Psoas muscle (tissue), 8 donors: ENCODE data around the gene PHIP. TPM values are rescaled to one million over a fixed set of nuclear protein-coding genes. Genes with fewer than 3 reads are reported as not detected.

ENCODE experiments used
- ATAC-seq, 4 donors: fragments of 200-7000 bp; cut with Tn5 transposase; one replicate each; pipeline ENCODE4 v1.9.1; 2020; ENCODE audit warnings: moderate library complexity in 3 of 4, mild to moderate bottlenecking in 2 of 4
- DNase-seq, 2 donors: peaks; one replicate each; pipeline ENCODE4 v3.0.0-alpha.2; 2020
- H3K27ac ChIP-seq: fragments of 200-600 bp; one replicate; pipeline ENCODE4 v1.8.0; 2022
- H3K27me3 ChIP-seq, 3 donors: fragments of 200-600 bp in 1 of 3; one replicate each; pipeline versions ENCODE4 v1.6.1 to v1.8.0; 2013 to 2022; ENCODE audit warnings: low read length in 2 of 3, mild to moderate bottlenecking in 2 of 3, moderate library complexity in 1 of 3; ENCODE audit not compliant: insufficient read depth in 3 of 3
- H3K36me3 ChIP-seq, 2 donors: fragments of 200-600 bp in 1 of 2; one replicate each; pipeline versions ENCODE4 v1.6.1 to v1.8.0; 2013 to 2022; ENCODE audit warnings: low read depth in 1 of 2, mild to moderate bottlenecking in 1 of 2, moderate library complexity in 1 of 2; ENCODE audit not compliant: insufficient read depth in 1 of 2
- H3K4me1 ChIP-seq: fragments of 200-600 bp; one replicate; pipeline ENCODE4 v1.8.0; 2022
- H3K4me3 ChIP-seq: fragments of 200-600 bp; one replicate; pipeline ENCODE4 v1.8.0; 2022; ENCODE audit warnings: mild to moderate bottlenecking
- H3K9me3 ChIP-seq: fragments of 200-600 bp; one replicate; pipeline ENCODE4 v1.8.0; 2022
- WGBS, 3 donors: extraction: QIAGEN DNeasy Blood & Tissue Kit; methylation state at CpG; one replicate each; pipeline versions ENCODE4 v1.1.6 to v1.1.7; 2013; 5-methylcytosine and 5-hydroxymethylcytosine counted together
- intact Hi-C, 2 donors: fragments of 100-400 bp; cut with DNase I; formaldehyde crosslinking; loops; one replicate each; pipeline versions ENCODE4 v1.11.0 to v1.14.2; 2022
- polyA plus RNA-seq, 3 donors: library from polyadenylated mRNA; stranded (reverse); fragments of 200-250 nt; gene quantifications; one replicate each; pipeline ENCODE4 v1.2.3, GENCODE V29; 2013
- total RNA-seq, 4 donors: library from RNA; stranded (reverse); fragmentation: NEBNext Ultra II Directional in 2 of 4; extraction: Animal tissue kit (Norgen Biotek cat#: 25700) in 2 of 4; gene quantifications; one replicate each; pipeline versions ENCODE4 v1.2.1 to v1.2.4, GENCODE V29; 2021 to 2023
- TF ChIP-seq, protein P1 (sequence below): fragments of 200-600 bp; IDR thresholded peaks from one replicate; pipeline ENCODE4 v1.8.0; 2022; ENCODE audit warnings: antibody characterized with exemption
- donor health status: healthy with polysubstance abuse.
- donor health status: DM: no; HTN: no; CAD: no; lungs with moderate emphysema.
- donor health status: Bipolar disorder and iron deficiency.
- donor health status: healthy.
- donor health status: DM: yes; HTN: yes; CAD: no.
- donor health status: DM: no; HTN: no; CAD: no.
- donor health status: DM: no; HTN: no; CAD: no.
- donor health status: DM: yes; HTN: yes; CAD: no.

PHIP gene
- total and polyA plus RNA-seq, 7 donors: 3.1 to 15.3 (median 12.1) TPM

DNA sequence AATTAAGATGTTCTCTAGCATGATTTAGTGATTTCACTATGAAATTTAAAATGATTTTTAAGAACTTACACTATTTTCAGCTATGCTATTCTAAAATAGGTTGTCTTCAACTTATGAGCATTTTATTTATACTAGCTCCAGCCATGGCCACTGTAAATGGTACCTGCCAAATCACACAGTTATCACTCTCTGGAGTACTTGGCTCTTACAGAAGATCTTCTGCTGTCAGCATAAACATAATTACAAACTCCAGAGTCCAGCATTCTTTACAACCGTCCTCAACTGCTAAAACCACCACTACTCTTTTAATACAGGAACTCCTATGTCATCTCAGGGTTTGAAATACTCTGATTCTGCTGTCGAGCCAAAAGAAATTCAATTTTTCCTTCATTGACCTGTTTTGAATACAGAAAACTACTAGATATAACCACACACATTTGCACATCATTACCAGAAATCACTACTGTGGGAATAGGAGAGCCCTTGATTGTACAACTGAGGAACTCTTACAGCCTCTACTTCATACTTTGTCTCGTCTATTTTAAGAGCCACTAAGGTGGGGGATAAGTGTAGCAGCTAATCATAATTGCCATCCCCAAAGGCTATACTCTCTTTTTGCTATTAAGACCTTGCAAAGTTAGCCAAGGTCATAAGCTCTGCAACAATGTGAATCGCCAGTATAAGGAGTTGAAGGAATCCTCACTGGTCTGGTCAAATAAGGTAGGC is 93.7 kb downstream of the PHIP start:
- ATAC-seq (no peak), DNase-seq (no peak)
- TF ChIP-seq, protein P1, sequence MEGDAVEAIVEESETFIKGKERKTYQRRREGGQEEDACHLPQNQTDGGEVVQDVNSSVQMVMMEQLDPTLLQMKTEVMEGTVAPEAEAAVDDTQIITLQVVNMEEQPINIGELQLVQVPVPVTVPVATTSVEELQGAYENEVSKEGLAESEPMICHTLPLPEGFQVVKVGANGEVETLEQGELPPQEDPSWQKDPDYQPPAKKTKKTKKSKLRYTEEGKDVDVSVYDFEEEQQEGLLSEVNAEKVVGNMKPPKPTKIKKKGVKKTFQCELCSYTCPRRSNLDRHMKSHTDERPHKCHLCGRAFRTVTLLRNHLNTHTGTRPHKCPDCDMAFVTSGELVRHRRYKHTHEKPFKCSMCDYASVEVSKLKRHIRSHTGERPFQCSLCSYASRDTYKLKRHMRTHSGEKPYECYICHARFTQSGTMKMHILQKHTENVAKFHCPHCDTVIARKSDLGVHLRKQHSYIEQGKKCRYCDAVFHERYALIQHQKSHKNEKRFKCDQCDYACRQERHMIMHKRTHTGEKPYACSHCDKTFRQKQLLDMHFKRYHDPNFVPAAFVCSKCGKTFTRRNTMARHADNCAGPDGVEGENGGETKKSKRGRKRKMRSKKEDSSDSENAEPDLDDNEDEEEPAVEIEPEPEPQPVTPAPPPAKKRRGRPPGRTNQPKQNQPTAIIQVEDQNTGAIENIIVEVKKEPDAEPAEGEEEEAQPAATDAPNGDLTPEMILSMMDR: no peak
- WGBS, 3 donors: 85 to 88% (median 87%) methylated on average over 4 of the region's 4 CpGs
- no peak overlapping the region for H3K4me3 ChIP-seq
- intact Hi-C loops: no loop called here
- no peaks in the 10 kb centered on the region for H3K9me3 ChIP-seq
- H3K27ac ChIP-seq: no peak overlapping the region
- H3K4me1 ChIP-seq: no peaks in the 10 kb centered on the region
- H3K27me3 ChIP-seq: no peaks in the 10 kb centered on the region
- peaks cover 0 to 100% of the 10 kb centered on the region in 2 donors for H3K36me3 ChIP-seq

DNA sequence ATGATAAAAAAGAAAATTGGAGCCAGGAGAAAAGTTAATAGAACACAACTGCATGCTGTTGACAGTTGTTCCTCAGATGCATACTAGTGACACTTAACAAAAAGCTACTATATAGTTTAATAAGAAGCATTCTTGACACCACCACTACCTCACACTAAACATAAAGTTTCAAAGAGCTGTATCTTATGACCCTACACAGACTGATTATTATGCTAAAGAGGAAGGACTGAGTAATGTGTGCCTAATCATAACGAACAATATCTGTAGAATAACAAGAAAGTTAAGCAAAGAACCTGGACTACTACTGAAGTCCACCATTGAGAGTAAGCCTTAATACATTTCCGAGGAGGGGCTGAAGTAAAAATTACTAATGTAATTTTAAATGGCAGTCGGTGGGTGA is 110.9 kb downstream of the PHIP start:
- Histone ChIP-seq H3K4me1 (no peaks in the 10 kb centered on the region), H3K27me3 (no peaks in the 10 kb centered on the region), H3K4me3 (no peak overlapping the region), H3K9me3 (no peaks in the 10 kb centered on the region), H3K27ac (no peak overlapping the region), H3K36me3 (peaks cover 0 to 93% of the 10 kb centered on the region in 2 donors)
- ATAC-seq (no peak), DNase-seq (no peak)
- TF ChIP-seq, protein P1: no peak
- WGBS, 3 donors: 89 to 91% (median 91%) methylated on average over 3 of the region's 3 CpGs
- intact Hi-C loops: no loop called here

DNA sequence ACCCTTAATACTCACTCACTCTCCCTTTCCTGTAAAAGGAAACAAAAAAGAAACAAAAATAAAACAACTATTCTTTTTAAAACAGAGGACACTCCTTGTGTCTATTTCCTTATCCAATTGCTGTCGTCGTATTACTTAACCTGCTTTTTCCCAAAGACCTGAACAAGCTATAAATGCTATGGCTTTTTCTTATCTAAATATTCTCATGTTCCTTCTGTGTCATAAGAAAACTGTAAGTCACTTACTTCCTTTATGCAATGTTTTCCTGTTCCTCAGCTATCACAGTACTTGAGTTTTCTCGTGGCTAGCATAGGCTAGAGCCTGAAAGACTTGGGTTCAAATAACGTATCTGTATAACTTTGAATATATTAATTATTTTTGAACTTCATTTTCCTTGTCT is 111.5 kb downstream of the PHIP start:
- intact Hi-C loops: no loop called here
- Histone ChIP-seq H3K4me1 (no peaks in the 10 kb centered on the region), H3K27ac (no peak overlapping the region), H3K27me3 (no peaks in the 10 kb centered on the region), H3K36me3 (peaks cover 0 to 99% of the 10 kb centered on the region in 2 donors), H3K4me3 (no peak overlapping the region), H3K9me3 (no peaks in the 10 kb centered on the region)
- TF ChIP-seq, protein P1: no peak
- ATAC-seq (no peak), DNase-seq (no peak)
- 91 to 94% (median 91%) methylated on average over 4 of the region's 4 CpGs for WGBS, 3 donors

DNA sequence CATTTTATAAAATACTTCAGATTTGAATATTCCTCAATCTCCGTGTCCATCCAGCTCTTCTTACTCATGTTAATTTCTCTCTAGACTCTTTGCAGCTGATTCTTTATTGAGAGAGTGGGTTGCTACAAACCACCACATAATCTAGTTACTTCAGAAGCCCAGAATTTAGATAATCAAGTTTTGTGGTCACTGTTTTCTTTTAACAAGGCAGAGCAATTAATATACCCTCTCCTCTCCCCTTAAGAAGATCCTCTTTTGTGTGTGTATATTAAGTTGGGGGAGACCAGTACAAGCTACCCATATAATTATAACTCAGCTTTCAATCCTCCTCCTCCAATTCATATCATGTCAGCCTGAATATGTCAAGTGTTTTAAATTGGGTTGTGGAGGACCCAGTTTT is 115.6 kb downstream of the PHIP start:
- H3K36me3 ChIP-seq: peaks cover 0 to 98% of the 10 kb centered on the region in 2 donors

More for the DNA sequence above, 115.6 kb downstream of the PHIP start:
- intact Hi-C loops: loop anchor here in 1 of 2 donors (5.0 kb wide), 1 partner anchor 35 kb away; no protein-coding TSS in a partner anchor
- Histone ChIP-seq H3K27ac (no peak overlapping the region), H3K9me3 (no peaks in the 10 kb centered on the region), H3K4me3 (no peak overlapping the region), H3K4me1 (no peaks in the 10 kb centered on the region), H3K27me3 (no peaks in the 10 kb centered on the region)
- ATAC-seq (no peak), DNase-seq (no peak)
- TF ChIP-seq, protein P1: no peak
- 96 to 98% (median 96%) methylated on average over 1 of the region's 1 CpG for WGBS, 3 donors
